ENCODE measurements around the gene ARFGEF3.
"Not testable (repeated sequence)": the region's sequence is repeated elsewhere in the genome, so short reads cannot be mapped to it uniquely, and the experiment has no call there.

The ARFGEF3 gene

DNA sequence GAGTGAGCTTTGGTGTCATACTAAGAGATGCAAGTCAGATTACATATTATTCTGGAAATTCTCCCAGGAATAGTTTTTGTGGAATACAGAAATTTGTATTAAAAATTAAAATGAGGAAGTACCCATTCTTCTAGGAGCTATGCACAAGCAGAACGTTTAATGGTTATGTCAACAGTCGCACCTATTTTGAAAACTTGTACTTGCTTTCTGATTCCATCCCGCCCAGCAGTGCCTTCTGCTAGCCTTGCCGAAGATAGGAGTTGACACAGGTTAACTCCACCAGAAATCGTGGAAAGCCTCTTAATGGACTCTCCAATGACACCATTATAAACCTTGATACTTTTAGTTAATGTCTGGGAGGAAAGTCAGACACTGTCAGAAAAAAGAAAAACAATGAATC, 49.9 kb downstream of the ARFGEF3 start:
- no peak for DNase-seq (ENCODE audit: low spot score)

GRCh38 chr6:138212530-138212929, 50.8 kb downstream of the ARFGEF3 start:
- DNase-seq (ENCODE audit: low spot score): not testable (repeated sequence)

GRCh38 chr6:138215093-138215782, 53.5 kb downstream of the ARFGEF3 start:
- DNase-seq (ENCODE audit: low spot score): no peak

DNA sequence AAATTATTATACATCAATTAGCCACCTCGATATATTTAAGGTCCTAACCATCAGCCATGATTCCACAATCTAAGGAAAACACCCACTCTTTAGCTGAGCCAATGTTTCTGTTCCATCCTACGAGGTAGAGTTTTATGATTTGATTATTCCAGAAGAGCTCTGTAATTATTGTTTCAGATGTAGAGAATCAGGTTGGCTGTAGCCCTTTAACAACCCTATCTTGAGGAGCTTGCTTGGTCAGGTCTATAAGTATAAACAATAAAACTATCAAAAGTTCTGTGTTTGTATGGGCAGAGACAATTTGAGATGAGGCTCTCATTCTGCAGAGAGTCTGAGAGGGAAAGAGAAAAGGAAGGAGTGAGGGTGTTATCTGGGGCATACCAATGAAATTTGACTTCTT, 56.7 kb downstream of the ARFGEF3 start, which contains the start of gene PBOV1:
Gene PBOV1, minus strand, starts transcription at position 43 of the 400 bp plus-strand sequence. CDS start 96 bp downstream, outside the sequence.
- DNase-seq (ENCODE audit: low spot score): no peak

DNA sequence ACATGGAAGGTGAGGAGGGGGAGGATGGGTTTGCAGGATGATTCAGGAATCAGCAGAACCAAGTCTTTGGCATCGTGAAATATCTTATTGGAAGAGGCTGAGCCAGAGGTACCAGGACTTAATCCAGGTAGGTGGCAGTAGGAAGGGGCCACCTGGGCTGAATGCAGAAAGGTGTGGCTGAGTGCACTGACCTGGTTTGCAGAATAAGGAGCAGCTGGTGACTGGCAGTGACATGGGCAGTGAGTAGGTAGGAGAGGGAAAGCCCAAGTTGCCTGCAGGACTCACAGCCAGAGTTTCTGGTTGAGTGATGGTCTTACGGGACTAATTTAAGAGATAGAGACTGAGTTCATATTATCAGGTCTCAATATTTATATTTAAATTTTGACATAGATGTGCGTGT, 57.7 kb downstream of the ARFGEF3 start:
- DNase-seq (ENCODE audit: low spot score): no peak

- no peak for DNase-seq (ENCODE audit: low spot score)
These were observed 58.2 kb downstream of the ARFGEF3 start for GRCh38 chr6:138219901-138220300.

DNA sequence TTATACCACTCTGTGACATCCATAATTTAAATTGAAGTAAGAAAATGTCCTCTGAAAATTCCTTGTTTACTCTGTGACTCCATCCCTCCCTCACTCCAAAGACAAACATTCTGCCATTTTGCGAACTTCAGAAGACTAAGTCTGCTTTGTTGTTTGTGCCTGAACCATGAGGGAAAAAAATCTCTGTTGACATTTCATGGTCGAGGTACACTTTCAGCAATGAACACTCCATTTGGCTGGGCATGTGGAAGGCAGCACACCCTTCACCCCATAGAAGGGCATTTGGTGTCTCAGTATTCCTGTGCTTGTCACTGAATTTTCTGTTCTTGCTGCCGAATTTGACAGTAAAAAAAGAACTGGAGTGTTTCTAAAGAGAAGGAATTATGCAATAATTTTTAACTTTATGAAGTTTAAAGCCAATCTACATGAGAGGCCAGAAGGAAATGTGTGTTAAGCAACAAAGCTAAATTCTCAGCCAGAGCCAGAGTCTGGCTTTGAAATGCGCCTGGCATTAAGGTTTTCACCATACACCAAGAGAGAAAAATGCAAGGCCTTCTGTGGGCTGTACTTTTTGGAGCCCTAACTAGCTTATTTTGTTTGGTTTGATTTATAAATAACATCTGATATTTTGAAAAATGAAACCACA, 61.3 kb downstream of the ARFGEF3 start:
- no peak for DNase-seq (ENCODE audit: low spot score)

DNA sequence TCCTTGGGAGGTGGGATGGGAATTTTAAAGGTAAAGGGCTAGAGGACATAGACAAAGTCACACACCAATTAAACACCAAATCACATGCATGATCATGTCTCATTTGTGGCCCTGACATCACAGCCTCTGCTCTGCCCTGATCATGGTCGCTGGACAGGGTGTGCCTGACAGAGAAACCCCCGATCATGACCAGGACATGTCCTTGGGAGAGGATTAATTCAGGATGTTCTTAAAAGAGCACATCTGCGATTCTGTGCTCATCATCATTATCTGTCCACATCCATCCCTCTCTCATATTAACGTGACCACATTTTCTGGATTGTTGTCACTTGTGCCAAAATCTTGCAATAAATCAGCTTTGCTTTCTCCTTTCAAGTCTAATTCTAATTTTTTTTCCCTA, 64.2 kb downstream of the ARFGEF3 start:
- no peak for DNase-seq (ENCODE audit: low spot score)

GRCh38 chr6:138226700-138227315, 65.1 kb downstream of the ARFGEF3 start:
- no peak for DNase-seq (ENCODE audit: low spot score)

- no peak for DNase-seq (ENCODE audit: low spot score)
These were observed 65.6 kb downstream of the ARFGEF3 start for GRCh38 chr6:138227316-138227781.

- DNase-seq (ENCODE audit: low spot score): no peak
These were observed 67.3 kb downstream of the ARFGEF3 start for GRCh38 chr6:138229072-138229471.

DNA sequence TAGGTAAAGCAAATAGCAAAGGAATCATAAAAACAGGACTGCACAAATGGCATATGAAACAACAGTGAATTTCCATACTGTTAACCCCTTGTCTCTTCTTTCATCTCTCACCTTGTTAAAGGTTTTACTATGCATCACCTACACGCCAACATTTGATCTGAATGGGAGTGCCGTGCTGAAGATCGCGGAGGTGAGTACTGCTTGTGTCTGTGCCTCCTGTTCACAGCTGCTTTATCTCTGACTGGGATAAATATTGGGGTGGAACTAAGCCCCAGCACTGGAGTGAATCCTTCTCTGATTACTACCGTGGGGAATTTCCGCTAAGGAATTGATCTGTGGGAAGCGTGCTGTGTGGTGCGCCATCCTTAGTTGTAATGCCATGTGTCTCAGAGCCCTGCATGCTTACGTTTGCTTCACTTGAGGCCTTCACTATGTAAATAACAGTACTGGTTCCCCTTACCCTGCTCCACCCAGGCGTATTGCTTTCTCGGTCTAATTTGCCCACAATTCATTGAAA, 68.0 kb downstream of the ARFGEF3 start:
- DNase-seq (ENCODE audit: low spot score): no peak

GRCh38 chr6:138230221-138230620, 68.5 kb downstream of the ARFGEF3 start:
- DNase-seq (ENCODE audit: low spot score): no peak

DNA sequence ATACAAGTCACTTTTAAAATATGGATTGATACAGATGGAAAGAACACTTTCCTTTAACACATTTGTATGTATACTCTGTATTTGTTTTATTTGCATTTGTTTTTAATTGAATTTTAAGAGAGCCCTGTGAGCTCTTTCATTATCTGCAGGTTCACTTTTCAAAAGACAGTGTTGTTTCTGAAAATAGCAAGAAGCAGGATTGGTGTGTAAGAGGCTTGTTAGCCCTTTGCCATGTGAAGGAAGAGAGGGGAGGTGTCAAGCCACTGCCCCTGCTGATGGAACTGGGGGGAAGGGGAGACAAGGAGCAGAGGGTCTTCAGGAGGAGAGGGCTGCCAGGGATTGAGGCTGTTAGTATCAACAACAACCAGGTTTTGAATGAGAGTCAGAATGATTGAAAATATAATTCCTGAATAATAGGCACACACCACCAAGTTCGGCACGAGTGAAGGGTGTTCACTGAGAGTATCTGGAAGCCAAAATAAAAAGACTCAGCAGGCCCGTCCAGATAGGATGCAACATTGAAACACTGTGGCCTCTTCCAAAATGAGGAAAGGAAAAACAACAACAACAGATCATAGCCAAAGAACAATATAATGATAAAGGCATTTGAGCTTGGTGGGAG, 69.1 kb downstream of the ARFGEF3 start:
- no peak for DNase-seq (ENCODE audit: low spot score)

- DNase-seq (ENCODE audit: low spot score): no peak
These were observed 69.7 kb downstream of the ARFGEF3 start for GRCh38 chr6:138231381-138231886.

GRCh38 chr6:138234363-138234762, 72.6 kb downstream of the ARFGEF3 start:
- DNase-seq (ENCODE audit: low spot score): no peak

DNA sequence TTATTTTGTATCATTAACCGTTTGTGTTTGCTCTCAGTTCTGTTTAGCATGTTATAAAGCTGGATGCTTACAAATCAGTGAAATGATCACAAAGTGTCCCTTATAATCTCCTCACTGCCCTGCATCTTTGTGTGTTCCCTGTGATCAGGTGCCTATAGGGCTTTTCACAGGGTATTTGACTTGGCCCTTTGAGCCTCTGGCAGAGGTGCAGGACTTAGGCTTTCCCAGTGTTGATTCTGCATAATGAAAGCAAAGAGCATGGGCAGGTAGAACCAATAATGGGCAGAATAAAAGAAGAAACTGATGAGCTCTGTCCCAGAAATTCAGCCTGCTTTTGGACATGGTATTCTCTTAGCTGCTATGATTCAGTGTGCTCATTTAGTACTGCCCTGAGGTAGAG, 73.5 kb downstream of the ARFGEF3 start:
- no peak for DNase-seq (ENCODE audit: low spot score)

DNA sequence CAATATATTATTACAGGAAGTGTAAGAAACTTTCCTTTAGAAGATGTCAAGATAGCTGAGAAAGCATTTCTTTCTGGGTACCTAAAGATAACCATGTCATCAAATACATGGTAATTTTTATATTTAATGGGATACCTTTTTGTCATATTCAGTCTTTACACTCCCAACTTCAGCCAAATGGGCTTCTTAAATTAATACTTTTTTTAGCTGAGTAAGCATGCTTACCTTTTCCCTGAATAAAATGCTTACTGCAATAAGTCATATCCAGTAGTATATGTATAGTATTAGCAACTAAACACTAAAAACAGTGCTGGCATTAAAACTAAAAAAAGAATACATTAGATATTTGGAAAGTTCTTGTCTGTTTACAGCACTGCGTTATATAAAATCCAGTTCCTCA, 74.0 kb downstream of the ARFGEF3 start:
- DNase-seq (ENCODE audit: low spot score): no peak

DNA sequence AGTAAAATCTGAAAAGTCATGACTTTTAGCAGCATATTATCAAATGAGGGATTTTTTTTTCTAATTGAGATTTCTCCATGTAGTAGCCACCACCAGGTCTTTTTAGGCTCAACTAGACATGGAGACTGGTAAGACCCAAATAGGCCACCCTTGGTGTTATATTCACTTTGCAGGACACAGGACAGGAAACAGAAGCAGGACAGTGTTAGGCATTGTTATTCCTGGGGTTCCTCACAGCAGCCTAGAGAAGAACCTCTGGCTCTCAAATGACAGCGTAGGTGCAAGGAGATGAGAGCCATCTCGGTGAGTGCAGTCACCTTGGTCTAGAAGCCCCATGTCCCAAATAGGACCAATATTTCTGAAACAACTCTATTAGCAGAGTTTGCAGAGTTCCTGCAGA, 75.7 kb downstream of the ARFGEF3 start:
- DNase-seq (ENCODE audit: low spot score): no peak

- DNase-seq (ENCODE audit: low spot score): no peak
These were observed 76.6 kb downstream of the ARFGEF3 start for GRCh38 chr6:138238368-138238767.

- no peak for DNase-seq (ENCODE audit: low spot score)
These were observed 78.0 kb downstream of the ARFGEF3 start for GRCh38 chr6:138239774-138240173.
